Spinal cord (tissue), 10 donors: ENCODE measurements around the gene CDYL. TPM values are rescaled to one million over a fixed set of nuclear protein-coding genes. Genes with fewer than 3 reads are reported as not detected.

Source experiments
- DNase-seq, 6 donors: peaks; one replicate each; pipeline versions ENCODE4 v3.0.0 to v3.0.0-alpha.2; 2013 to 2015; ENCODE audit warnings: low spot score in 6 of 6, low read depth in 4 of 6
- H3K27ac ChIP-seq: one replicate; pipeline ENCODE4 v1.5.1; 2013; ENCODE audit warnings: low read depth, low read length, control low read depth
- H3K27me3 ChIP-seq: one replicate; pipeline ENCODE4 v1.6.1; 2013; ENCODE audit warnings: low read length; ENCODE audit not compliant: control insufficient read depth, insufficient read depth
- H3K36me3 ChIP-seq: one replicate; pipeline ENCODE4 v1.6.1; 2013; ENCODE audit warnings: low read length; ENCODE audit not compliant: control insufficient read depth, insufficient read depth
- H3K4me1 ChIP-seq: one replicate; pipeline ENCODE4 v1.6.1; 2013; ENCODE audit warnings: low read length; ENCODE audit not compliant: control insufficient read depth, insufficient read depth
- H3K4me3 ChIP-seq: one replicate; pipeline ENCODE4 v1.5.1; 2013; ENCODE audit warnings: low read depth, low read length, control low read depth
- H3K9me3 ChIP-seq: one replicate; pipeline ENCODE4 v1.6.1; 2013; ENCODE audit warnings: low read length; ENCODE audit not compliant: control insufficient read depth, insufficient read depth
- WGBS: methylation state at CpG from one replicate; pipeline ENCODE4 v1.1.5; 2013; ENCODE audit warnings: missing lambda C conversion rate; ENCODE audit not compliant: insufficient coverage; 5-methylcytosine and 5-hydroxymethylcytosine counted together
- long read RNA-seq, 4 donors: transcript quantifications; one replicate each; lab custom pipeline, GENCODE V29; 2026
- polyA plus RNA-seq, 2 donors: library from polyadenylated mRNA; unstranded; fragments of 120-200 nt; gene quantifications; one replicate each; pipeline ENCODE4 v1.2.1, GENCODE V29; 2013; ENCODE audit not compliant: insufficient read length in 2 of 2
- total RNA-seq, 2 donors: library from RNA; depleted of rRNA in 1 of 2; stranded (reverse); fragments of 120-200 nt in 1 of 2; fragments of >200 nt in 1 of 2; gene quantifications; one replicate each; pipeline versions ENCODE4 v1.2.3 to v1.2.4, GENCODE V29; 2013 to 2014
- donor health status: healthy.

Gene CDYL, protein sequence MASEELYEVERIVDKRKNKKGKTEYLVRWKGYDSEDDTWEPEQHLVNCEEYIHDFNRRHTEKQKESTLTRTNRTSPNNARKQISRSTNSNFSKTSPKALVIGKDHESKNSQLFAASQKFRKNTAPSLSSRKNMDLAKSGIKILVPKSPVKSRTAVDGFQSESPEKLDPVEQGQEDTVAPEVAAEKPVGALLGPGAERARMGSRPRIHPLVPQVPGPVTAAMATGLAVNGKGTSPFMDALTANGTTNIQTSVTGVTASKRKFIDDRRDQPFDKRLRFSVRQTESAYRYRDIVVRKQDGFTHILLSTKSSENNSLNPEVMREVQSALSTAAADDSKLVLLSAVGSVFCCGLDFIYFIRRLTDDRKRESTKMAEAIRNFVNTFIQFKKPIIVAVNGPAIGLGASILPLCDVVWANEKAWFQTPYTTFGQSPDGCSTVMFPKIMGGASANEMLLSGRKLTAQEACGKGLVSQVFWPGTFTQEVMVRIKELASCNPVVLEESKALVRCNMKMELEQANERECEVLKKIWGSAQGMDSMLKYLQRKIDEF
- total RNA-seq (10 to 100 TPM; 37.5 to 51.7 TPM), polyA plus RNA-seq (10 to 100 TPM; 15.4 to 20.3 TPM)
- long read RNA-seq, donor 1, transcript CDYL-203 (7 exons, 2,184 nt) = major isoform, 7 of 8 reads
- long read RNA-seq, donor 1, partial matches to known transcripts = 0 of 8 reads
- long read RNA-seq, donor 1, other reads (novel, unspliced or antisense) = 0 of 8 reads
- long read RNA-seq, donor 2, partial matches to known transcripts = 5 of 6 reads
- long read RNA-seq, donor 2, other reads (novel, unspliced or antisense) = 0 of 6 reads
- long read RNA-seq, donor 3, partial matches to known transcripts = 0 of 2 reads
- long read RNA-seq, donor 3, other reads (novel, unspliced or antisense) = 0 of 2 reads
- long read RNA-seq, donor 4, transcript CDYL-203 (7 exons, 2,184 nt) = major isoform, 6 of 19 reads
- long read RNA-seq, donor 4, partial matches to known transcripts = 13 of 19 reads
- long read RNA-seq, donor 4, other reads (novel, unspliced or antisense) = 0 of 19 reads

DNA sequence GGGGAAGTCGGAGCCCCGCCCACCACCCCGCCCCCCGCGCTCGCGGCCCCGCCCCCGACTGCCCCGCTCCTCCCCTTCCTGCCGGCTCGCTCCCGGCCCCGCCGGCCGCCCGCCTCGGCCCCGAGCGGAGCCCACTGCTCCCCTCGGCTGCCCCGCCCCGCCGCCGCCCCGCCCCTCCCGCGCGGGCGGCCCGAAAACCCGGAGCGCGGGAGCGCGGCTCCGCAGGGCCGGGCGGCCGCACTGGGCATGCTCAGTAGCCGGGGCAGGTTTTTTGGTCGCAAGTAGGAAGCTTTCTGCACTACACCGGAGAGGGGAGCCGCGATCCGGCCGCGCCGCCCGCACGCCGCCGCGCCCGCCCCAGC, at the start of gene CDYL:
Gene CDYL (plus strand): TSS at position 274 of the 362 bp plus-strand sequence. CDS start 380 bp downstream, outside the sequence.
- WGBS = under 1% methylated on average over 43 of the region's 55 CpGs
- H3K4me3 ChIP-seq = peak within 1 kb of the TSS; percentile 46
- no peak within 1 kb of the TSS for H3K27ac ChIP-seq
- peak in 5 of 6 donors; percentile 62 to 96 (median 81) for DNase-seq
- peaks cover 9% of the 10 kb centered on the region for H3K27me3 ChIP-seq
- H3K36me3 ChIP-seq = no peaks in the 10 kb centered on the region
- H3K4me1 ChIP-seq = peaks cover 10% of the 10 kb centered on the region
- peaks cover 6% of the 10 kb centered on the region for H3K9me3 ChIP-seq

DNA sequence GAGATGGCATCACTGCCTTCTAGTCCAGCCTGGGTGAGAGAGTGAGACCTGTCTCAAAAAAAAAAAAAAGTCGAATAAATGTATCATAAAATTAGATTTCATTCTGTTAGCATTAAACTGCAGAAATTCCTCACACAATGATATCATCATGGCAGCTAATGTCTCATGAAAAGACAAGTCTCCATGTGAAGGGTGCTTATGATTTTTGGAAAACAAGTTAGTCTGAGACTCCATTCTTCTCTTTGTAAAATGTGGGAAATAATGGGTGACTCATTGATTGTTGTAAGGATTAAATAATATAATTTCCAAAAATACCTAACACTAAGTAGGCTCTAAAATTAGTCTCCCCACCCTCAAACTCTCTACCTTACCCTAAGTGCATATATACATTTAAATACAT, 49.6 kb upstream of the CDYL start:
- Histone ChIP-seq H3K4me1 (no peaks in the 10 kb centered on the region), H3K27me3 (no peaks in the 10 kb centered on the region), H3K36me3 (no peaks in the 10 kb centered on the region), H3K4me3 (no peak overlapping the region), H3K9me3 (no peaks in the 10 kb centered on the region), H3K27ac (no peak overlapping the region)
- no peak for DNase-seq
- WGBS = no CpG with 5 or more reads among the region's 1 CpG

DNA sequence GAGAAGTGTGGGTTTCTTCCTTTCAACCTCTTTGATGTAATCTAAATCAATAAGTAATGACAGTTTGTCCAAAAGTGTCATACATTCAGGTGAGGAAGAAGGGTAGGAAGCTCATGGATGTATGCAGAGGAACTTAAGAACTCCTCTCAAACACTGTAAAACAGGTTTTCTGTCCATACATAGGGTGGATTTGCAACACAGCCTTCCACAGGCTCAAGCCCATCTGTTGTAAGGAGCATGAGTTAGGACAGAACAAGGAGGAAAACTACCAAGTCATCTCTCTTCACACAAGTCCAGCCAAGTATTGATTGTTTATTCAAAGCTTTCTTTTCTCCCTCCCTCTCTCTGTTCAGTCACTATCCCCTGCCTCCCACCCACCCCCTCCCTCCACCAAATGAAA, 49.0 kb upstream of the CDYL start:
- DNase-seq = no peak
- no peak overlapping the region for H3K4me3 ChIP-seq
- H3K4me1 ChIP-seq = no peaks in the 10 kb centered on the region
- H3K27me3 ChIP-seq = no peaks in the 10 kb centered on the region
- no peak overlapping the region for H3K27ac ChIP-seq
- H3K36me3 ChIP-seq = no peaks in the 10 kb centered on the region
- H3K9me3 ChIP-seq = no peaks in the 10 kb centered on the region

DNA sequence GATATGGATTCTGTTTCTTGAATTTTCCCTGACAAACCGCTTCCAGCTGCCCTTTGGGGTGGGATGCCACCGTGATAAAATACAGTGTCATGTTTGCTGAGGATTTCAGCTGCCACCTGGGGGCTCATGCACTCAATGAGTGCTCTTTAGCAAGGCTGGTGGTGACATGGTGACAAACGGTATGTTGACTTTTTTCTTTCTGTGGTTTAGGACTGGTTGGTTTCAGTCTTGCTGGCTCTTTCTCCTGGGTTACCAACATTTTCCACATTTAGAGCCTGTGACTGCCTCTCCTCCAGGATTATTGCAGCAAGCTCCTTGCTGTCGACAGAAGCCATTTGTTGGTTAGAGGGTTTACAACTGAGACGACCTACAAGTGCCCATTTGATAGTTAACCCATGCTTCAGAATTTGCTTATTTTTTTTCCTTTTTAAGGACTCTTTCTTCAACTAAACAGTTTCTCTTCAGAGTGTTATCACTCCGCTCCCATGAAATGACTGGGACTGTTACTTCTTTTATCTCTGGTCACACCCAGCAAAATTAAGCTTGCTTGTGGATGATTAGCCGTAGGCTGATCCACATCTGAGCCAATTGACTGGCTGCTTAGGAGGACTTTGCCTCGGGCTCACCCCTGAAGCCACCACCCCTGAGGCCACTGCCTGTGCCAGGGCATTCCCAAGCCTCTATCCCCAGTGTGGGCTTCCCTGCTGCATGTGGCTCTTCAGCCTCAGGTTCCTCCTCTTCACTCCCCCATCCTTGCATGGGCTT, 48.4 kb upstream of the CDYL start:
- DNase-seq = peak in 1 of 6 donors; percentile 26
- H3K27ac ChIP-seq = no peak overlapping the region
- whole genome bisulfite sequencing = 57% methylated on average over 7 of the region's 8 CpGs

DNA sequence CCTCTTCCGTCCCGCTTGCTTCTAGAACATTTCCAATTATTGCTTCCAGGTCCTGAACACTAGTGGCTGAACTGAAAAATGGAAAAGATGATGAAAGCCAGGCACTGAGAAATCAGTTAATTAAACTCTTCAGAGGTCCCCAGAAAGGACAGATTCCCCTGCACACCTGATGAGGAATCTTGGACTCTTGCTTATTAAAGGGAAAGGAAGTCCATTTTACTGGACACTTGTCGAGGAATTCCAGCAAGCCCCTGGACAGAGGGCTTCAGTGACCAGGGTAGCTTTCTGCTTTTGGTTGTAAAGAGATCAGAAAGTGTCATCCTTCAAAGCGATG, 47.8 kb upstream of the CDYL start:
- 88% methylated on average over 2 of the region's 4 CpGs for WGBS
- DNase-seq = no peak
- no peak overlapping the region for H3K27ac ChIP-seq

More for the DNA sequence above, 48.4 kb upstream of the CDYL start:
- Histone ChIP-seq H3K36me3 (no peaks in the 10 kb centered on the region), H3K9me3 (no peaks in the 10 kb centered on the region), H3K4me3 (no peak overlapping the region), H3K4me1 (peaks cover 3% of the 10 kb centered on the region), H3K27me3 (peaks cover 1% of the 10 kb centered on the region)

DNA sequence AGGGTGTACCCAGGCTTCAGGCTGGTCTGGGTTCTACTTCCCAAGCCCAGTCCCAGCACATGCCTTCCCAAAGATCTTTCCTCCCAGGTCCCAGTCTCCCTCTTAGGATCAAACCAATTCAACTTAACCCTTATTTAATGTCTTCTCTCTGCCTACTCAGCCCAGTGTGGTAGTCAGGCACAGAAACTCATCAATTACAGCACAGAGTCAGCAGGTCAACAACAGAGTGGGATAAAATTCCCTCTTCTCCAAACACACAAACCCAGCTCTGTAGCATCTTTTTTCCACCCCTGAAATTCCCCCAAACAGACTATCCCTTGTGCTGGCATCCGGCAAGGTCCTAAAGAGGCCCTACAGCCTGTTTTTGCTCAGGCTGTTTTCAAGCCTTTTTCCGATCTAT, 47.3 kb upstream of the CDYL start:
- H3K27me3 ChIP-seq = peaks cover 3% of the 10 kb centered on the region
- no peaks in the 10 kb centered on the region for H3K9me3 ChIP-seq
- no peaks in the 10 kb centered on the region for H3K36me3 ChIP-seq
- 36% methylated on average over 2 of the region's 2 CpGs for WGBS
- peaks cover 5% of the 10 kb centered on the region for H3K4me1 ChIP-seq
- no peak for DNase-seq
- no peak overlapping the region for H3K4me3 ChIP-seq
- H3K27ac ChIP-seq = no peak overlapping the region

More for the DNA sequence above, 47.8 kb upstream of the CDYL start:
- peaks cover 3% of the 10 kb centered on the region for H3K27me3 ChIP-seq
- H3K9me3 ChIP-seq = no peaks in the 10 kb centered on the region
- peaks cover 5% of the 10 kb centered on the region for H3K4me1 ChIP-seq
- no peak overlapping the region for H3K4me3 ChIP-seq
- H3K36me3 ChIP-seq = no peaks in the 10 kb centered on the region

DNA sequence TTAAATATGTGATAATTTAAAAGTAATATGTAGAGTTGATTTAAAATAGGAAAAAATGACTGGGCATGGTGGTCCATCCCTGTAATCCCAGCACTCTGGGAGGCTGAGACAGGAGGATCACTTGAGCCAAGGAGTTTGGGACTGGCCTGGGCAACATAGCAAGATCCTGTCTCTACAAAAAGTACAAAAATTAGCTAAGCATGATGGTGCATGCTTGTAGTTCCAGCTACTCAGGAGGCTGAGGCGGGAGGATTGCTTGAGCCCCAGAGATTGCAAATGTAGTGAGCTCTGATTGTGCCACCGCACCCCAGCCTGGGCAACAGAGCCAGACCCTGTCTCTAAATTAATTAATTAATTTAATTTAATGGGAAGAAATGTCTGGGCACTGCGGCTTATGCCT, 44.2 kb upstream of the CDYL start:
- no peak overlapping the region for H3K27ac ChIP-seq
- H3K27me3 ChIP-seq = peaks cover 3% of the 10 kb centered on the region
- no peaks in the 10 kb centered on the region for H3K36me3 ChIP-seq
- no CpG with 5 or more reads among the region's 3 CpGs for WGBS
- H3K4me3 ChIP-seq = no peak overlapping the region
- no peaks in the 10 kb centered on the region for H3K9me3 ChIP-seq
- H3K4me1 ChIP-seq = peaks cover 11% of the 10 kb centered on the region
- no peak for DNase-seq

DNA sequence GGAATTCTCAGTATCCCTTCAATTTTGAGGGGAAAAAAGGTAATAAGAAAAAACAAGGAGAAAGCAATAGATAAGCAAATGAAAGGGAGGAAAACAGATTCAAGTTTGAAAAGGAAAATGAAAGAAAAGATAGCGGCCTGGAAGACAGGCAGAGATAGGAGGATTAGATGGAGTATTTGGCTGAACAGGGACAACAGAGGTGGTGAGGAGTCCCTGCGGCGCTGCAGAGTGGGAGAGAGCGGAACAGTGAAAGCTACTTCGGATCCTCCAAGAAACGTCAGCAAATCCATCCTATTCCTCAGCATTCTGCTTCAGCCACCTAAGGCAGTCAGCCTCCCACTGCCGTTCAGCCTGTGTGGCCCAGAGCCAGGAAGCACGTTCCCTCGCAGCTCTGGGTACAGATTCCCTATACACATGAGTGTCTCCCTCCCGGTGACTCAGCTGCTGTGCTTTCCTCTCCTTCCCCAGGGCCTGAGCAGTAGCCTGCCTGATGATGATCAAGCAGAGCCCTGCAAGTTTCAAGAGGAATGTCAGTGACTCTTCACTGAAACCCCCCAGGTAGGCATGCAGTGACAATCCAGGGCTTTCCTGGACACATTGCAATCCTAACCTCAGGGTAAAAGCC, 43.4 kb upstream of the CDYL start:
- no peaks in the 10 kb centered on the region for H3K9me3 ChIP-seq
- H3K4me1 ChIP-seq = peaks cover 11% of the 10 kb centered on the region
- peak in 2 of 6 donors; percentile 62 to 74 for DNase-seq
- no peaks in the 10 kb centered on the region for H3K36me3 ChIP-seq
- H3K4me3 ChIP-seq = no peak overlapping the region
- H3K27me3 ChIP-seq = peaks cover 3% of the 10 kb centered on the region
- WGBS = 17% methylated on average over 6 of the region's 10 CpGs
- H3K27ac ChIP-seq = no peak overlapping the region

DNA sequence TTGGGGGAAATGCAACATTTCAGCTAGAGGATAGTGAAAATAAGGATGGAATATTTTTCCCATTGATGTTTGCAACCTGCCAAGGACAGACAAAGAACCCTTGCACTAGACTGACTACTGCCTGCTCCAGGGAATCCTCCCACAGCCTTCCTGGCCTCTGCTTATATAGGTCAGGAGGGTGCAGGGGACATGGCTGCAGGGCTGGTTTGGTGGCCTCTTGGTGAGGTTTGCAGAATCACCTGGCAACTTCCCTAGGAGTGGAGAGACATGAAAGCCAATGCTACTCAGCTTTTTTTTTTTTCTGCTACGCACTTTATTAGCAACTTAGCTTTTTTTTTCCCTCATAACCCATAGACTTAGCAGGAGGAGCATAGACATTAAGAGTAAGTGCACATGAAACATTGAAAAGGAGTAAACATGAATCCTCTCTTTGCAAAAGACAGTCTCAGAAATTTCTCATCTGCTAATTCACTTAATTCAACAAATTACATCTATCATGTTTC, 39.8 kb upstream of the CDYL start:
- DNase-seq = no peak
- Histone ChIP-seq H3K4me3 (no peak overlapping the region), H3K27ac (no peak overlapping the region), H3K9me3 (no peaks in the 10 kb centered on the region), H3K27me3 (peaks cover 3% of the 10 kb centered on the region), H3K36me3 (no peaks in the 10 kb centered on the region), H3K4me1 (peaks cover 11% of the 10 kb centered on the region)
- no CpG with 5 or more reads among the region's 1 CpG for WGBS
